SK-N-SH treated with all-trans-retinoic acid at 6 μM for 48 hours (cell line): ENCODE measurements around the gene NUDT15.

ENCODE experiments used
- ATAC-seq: fragments of 200-7000 bp; cut with Tn5 transposase; 3 replicates; pipeline ENCODE4 v1.9.1; 2020; ENCODE audit warnings: mild to moderate bottlenecking, moderate library complexity
- ARNTL ChIP-seq: fragments of 450-650 bp; formaldehyde crosslinking; IDR thresholded peaks from 2 replicates; pipeline ENCODE4 v1.5.0; 2020; ENCODE audit warnings: low read depth, mild to moderate bottlenecking, moderate library complexity, borderline replicate concordance
- BACH2 ChIP-seq: fragments of 250-450 bp; sonication (Bioruptor Pico); IDR thresholded peaks from 2 replicates; pipeline ENCODE4 v1.9.0; 2021; ENCODE audit warnings: mild to moderate bottlenecking, borderline replicate concordance
- CSDC2 ChIP-seq: fragments of 250-450 bp; sonication (Bioruptor Pico); IDR thresholded peaks from 2 replicates; pipeline ENCODE4 v1.5.0; 2020; ENCODE audit warnings: mild to moderate bottlenecking, moderate library complexity
- ESRRG ChIP-seq: fragments of 250-450 bp; sonication (Bioruptor Pico); IDR thresholded peaks from 2 replicates; pipeline ENCODE4 v1.6.1; 2021; ENCODE audit warnings: mild to moderate bottlenecking
- GLIS3 ChIP-seq: fragments of 250-450 bp; sonication (Bioruptor Pico); IDR thresholded peaks from 2 replicates; pipeline ENCODE4 v1.5.0; 2020; ENCODE audit warnings: mild to moderate bottlenecking, moderate library complexity
- ISL1 ChIP-seq: fragments of 250-450 bp; sonication (Bioruptor Pico); IDR thresholded peaks from 2 replicates; pipeline ENCODE4 v2.1.2; 2022; ENCODE audit warnings: mild to moderate bottlenecking, moderate library complexity
- OSR1 ChIP-seq: fragments of 250-450 bp; sonication (Bioruptor Pico); IDR thresholded peaks from 2 replicates; pipeline ENCODE4 v1.8.0; 2022; ENCODE audit warnings: moderate library complexity, mild to moderate bottlenecking, inconsistent platforms
- POU6F1 ChIP-seq: fragments of 250-450 bp; sonication (Bioruptor Pico); IDR thresholded peaks from 2 replicates; pipeline ENCODE4 v1.8.0; 2021; ENCODE audit warnings: low read depth, mild to moderate bottlenecking, moderate library complexity, borderline replicate concordance
- PPARA ChIP-seq: fragments of 250-450 bp; sonication (Bioruptor Pico); IDR thresholded peaks from 2 replicates; pipeline ENCODE4 v1.5.0; 2020; ENCODE audit warnings: mild to moderate bottlenecking, borderline replicate concordance
- RARB ChIP-seq: fragments of 250-450 bp; sonication (Bioruptor Pico); IDR thresholded peaks from 2 replicates; pipeline ENCODE4 v1.8.0; 2021; ENCODE audit warnings: mild to moderate bottlenecking, moderate library complexity
- SNAI2 ChIP-seq: fragments of 250-450 bp; sonication (Bioruptor Pico); IDR thresholded peaks from 2 replicates; pipeline ENCODE4 v1.5.0; 2020; ENCODE audit warnings: mild to moderate bottlenecking, moderate library complexity
- TCF4 ChIP-seq: fragments of 250-450 bp; sonication (Bioruptor Pico); IDR thresholded peaks from 2 replicates; pipeline ENCODE4 v1.8.0; 2021; ENCODE audit warnings: mild to moderate bottlenecking, moderate library complexity, borderline replicate concordance
- TOX ChIP-seq: fragments of 250-450 bp; sonication (Bioruptor Pico); IDR thresholded peaks from 2 replicates; pipeline ENCODE4 v1.8.0; 2021; ENCODE audit warnings: mild to moderate bottlenecking, moderate library complexity, borderline replicate concordance
- ZFP3 ChIP-seq: fragments of 250-450 bp; sonication (Bioruptor Pico); IDR thresholded peaks from 2 replicates; pipeline ENCODE4 v1.5.0; 2020; ENCODE audit warnings: mild to moderate bottlenecking, moderate library complexity
- ZFP30 ChIP-seq: fragments of 450-650 bp; formaldehyde crosslinking; IDR thresholded peaks from 2 replicates; pipeline ENCODE4 v1.5.0; 2022; ENCODE audit warnings: mild to moderate bottlenecking, moderate library complexity
- ZNF565 ChIP-seq: fragments of 450-650 bp; formaldehyde crosslinking; conservative IDR thresholded peaks from 2 replicates; pipeline ENCODE4 v1.5.0; 2020; ENCODE audit warnings: low read depth, mild to moderate bottlenecking, moderate library complexity
- ZNF70 ChIP-seq: fragments of 450-650 bp; formaldehyde crosslinking; IDR thresholded peaks from 2 replicates; pipeline ENCODE4 v1.5.0; 2020; ENCODE audit warnings: mild to moderate bottlenecking, moderate library complexity
- ZNF8 ChIP-seq: fragments of 450-650 bp; formaldehyde crosslinking; IDR thresholded peaks from 2 replicates; pipeline ENCODE4 v1.5.0; 2020; ENCODE audit warnings: mild to moderate bottlenecking, moderate library complexity
- TF ChIP-seq, protein P1 (sequence below): fragments of 250-450 bp; sonication (Bioruptor Pico); IDR thresholded peaks from 2 replicates; pipeline ENCODE4 v1.8.0; 2020; ENCODE audit warnings: mild to moderate bottlenecking, moderate library complexity, borderline replicate concordance
- TF ChIP-seq, protein P2 (sequence below): fragments of 250-450 bp; sonication (Bioruptor Pico); IDR thresholded peaks from 2 replicates; pipeline ENCODE4 v1.5.1; 2021; ENCODE audit warnings: mild to moderate bottlenecking, moderate library complexity
- TF ChIP-seq, protein P3 (sequence below): fragments of 250-450 bp; sonication (Bioruptor Pico); IDR thresholded peaks from 2 replicates; pipeline ENCODE4 v1.5.1; 2020; ENCODE audit warnings: low read depth, mild to moderate bottlenecking, moderate library complexity

Gene NUDT15

GRCh38 chr13:48038761-48039160 is 1.2 kb downstream of the NUDT15 start:
- no peak for TF ChIP-seq ISL1
- TF ChIP-seq ZFP30, result no peak
- TF ChIP-seq ZNF565 (CRISPR knock-in tag), result no peak
- no peak for ATAC-seq

DNA sequence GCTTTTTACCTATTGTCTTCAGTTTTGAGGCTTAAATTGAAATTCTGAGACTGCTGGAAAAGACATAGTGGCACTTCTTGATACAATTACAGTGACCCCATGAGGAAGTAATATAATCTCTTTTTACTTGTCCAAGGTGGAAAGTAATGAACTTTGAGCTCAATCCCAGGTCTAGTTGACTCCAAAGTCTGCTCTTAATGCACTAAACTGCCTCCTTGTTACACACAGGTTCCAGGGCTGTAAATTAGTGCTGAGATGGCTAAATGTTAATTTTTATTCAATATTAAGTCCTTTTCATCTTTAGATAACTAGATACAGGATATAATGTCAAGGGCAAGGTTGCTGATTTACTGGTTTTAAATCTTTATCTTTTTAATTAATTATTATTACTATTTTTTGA is 2.5 kb downstream of the NUDT15 start:
- no peak for ATAC-seq
- TF ChIP-seq POU6F1 (no peak), ZFP30 (no peak), PPARA (CRISPR knock-in tag) (no peak), BACH2 (no peak), ESRRG (CRISPR knock-in tag) (no peak), ZNF70 (CRISPR knock-in tag) (no peak), RARB (no peak), OSR1 (CRISPR knock-in tag) (no peak), CSDC2 (CRISPR knock-in tag) (no peak), ZFP3 (CRISPR knock-in tag) (no peak), SNAI2 (CRISPR knock-in tag) (no peak)
- TF ChIP-seq, protein P1, sequence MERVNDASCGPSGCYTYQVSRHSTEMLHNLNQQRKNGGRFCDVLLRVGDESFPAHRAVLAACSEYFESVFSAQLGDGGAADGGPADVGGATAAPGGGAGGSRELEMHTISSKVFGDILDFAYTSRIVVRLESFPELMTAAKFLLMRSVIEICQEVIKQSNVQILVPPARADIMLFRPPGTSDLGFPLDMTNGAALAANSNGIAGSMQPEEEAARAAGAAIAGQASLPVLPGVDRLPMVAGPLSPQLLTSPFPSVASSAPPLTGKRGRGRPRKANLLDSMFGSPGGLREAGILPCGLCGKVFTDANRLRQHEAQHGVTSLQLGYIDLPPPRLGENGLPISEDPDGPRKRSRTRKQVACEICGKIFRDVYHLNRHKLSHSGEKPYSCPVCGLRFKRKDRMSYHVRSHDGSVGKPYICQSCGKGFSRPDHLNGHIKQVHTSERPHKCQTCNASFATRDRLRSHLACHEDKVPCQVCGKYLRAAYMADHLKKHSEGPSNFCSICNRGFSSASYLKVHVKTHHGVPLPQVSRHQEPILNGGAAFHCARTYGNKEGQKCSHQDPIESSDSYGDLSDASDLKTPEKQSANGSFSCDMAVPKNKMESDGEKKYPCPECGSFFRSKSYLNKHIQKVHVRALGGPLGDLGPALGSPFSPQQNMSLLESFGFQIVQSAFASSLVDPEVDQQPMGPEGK (CRISPR knock-in tag), result no peak
- TF ChIP-seq, protein P2, sequence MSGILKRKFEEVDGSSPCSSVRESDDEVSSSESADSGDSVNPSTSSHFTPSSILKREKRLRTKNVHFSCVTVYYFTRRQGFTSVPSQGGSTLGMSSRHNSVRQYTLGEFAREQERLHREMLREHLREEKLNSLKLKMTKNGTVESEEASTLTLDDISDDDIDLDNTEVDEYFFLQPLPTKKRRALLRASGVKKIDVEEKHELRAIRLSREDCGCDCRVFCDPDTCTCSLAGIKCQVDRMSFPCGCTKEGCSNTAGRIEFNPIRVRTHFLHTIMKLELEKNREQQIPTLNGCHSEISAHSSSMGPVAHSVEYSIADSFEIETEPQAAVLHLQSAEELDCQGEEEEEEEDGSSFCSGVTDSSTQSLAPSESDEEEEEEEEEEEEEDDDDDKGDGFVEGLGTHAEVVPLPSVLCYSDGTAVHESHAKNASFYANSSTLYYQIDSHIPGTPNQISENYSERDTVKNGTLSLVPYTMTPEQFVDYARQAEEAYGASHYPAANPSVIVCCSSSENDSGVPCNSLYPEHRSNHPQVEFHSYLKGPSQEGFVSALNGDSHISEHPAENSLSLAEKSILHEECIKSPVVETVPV, result no peak

DNA sequence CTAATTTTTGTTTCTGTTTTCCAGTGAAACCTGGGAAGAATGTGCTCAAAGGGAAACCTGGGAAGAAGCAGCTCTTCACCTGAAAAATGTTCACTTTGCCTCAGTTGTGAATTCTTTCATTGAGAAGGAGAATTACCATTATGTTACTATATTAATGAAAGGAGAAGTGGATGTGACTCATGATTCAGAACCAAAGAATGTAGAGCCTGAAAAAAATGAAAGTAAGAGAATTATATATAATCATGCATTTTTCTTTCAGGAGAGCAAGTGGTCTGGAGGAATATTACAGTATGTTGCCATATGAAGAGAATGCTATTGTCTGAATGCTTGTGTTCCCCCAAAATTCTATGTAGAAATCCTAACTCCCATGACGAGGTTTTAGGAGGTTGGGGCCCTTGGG is 3.4 kb downstream of the NUDT15 start:
- ATAC-seq, result no peak
- TF ChIP-seq PPARA (CRISPR knock-in tag) (no peak), RARB (no peak), GLIS3 (CRISPR knock-in tag) (no peak), ZFP3 (CRISPR knock-in tag) (no peak), TCF4 (CRISPR knock-in tag) (no peak), ZNF565 (CRISPR knock-in tag) (no peak), CSDC2 (CRISPR knock-in tag) (no peak), SNAI2 (CRISPR knock-in tag) (no peak), TOX (CRISPR knock-in tag) (no peak), ARNTL (CRISPR knock-in tag) (no peak), ESRRG (CRISPR knock-in tag) (no peak), ZNF8 (CRISPR knock-in tag) (no peak)
- TF ChIP-seq, protein P1 (CRISPR knock-in tag), result no peak
- TF ChIP-seq, protein P2, result no peak
- TF ChIP-seq, protein P3, sequence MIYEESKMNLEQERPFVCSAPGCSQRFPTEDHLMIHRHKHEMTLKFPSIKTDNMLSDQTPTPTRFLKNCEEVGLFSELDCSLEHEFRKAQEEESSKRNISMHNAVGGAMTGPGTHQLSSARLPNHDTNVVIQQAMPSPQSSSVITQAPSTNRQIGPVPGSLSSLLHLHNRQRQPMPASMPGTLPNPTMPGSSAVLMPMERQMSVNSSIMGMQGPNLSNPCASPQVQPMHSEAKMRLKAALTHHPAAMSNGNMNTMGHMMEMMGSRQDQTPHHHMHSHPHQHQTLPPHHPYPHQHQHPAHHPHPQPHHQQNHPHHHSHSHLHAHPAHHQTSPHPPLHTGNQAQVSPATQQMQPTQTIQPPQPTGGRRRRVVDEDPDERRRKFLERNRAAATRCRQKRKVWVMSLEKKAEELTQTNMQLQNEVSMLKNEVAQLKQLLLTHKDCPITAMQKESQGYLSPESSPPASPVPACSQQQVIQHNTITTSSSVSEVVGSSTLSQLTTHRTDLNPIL (CRISPR knock-in tag), result no peak
- TF ChIP-seq, all 23 proteins: peak for 0
